Smooth muscle cell (in vitro differentiated cells): ENCODE measurements around the gene MCF2L2. TPM values are rescaled to one million over a fixed set of nuclear protein-coding genes. Genes with fewer than 3 reads are reported as not detected.

Source experiments
- DNase-seq: peaks from one replicate; lab custom pipeline; 2025; ENCODE audit not compliant: unreplicated experiment; lab: John Stamatoyannopoulos, UW
- H2AFZ ChIP-seq: fragments of 200-600 bp; sonication (generic); 2 replicates; pipeline ENCODE4 v1.6.0; 2016; ENCODE audit warnings: antibody characterized with exemption, low read depth, mild to moderate bottlenecking
- H3F3A ChIP-seq: fragments of 200-600 bp; sonication (generic); 2 replicates; pipeline ENCODE4 v1.6.0; 2017; ENCODE audit warnings: antibody characterized with exemption, low read depth
- H3K27ac ChIP-seq: fragments of 200-600 bp; sonication (generic); 2 replicates; pipeline ENCODE4 v1.5.1; 2016; ENCODE audit warnings: low read depth, mild to moderate bottlenecking
- H3K27me3 ChIP-seq: fragments of 200-600 bp; sonication (generic); 2 replicates; pipeline ENCODE4 v1.6.1; 2016; ENCODE audit warnings: low read depth, mild to moderate bottlenecking
- H3K36me3 ChIP-seq: fragments of 200-600 bp; sonication (generic); 2 replicates; pipeline ENCODE4 v1.5.1; 2016; ENCODE audit warnings: low read depth
- H3K4me1 ChIP-seq: fragments of 200-600 bp; sonication (generic); 2 replicates; pipeline ENCODE4 v1.5.1; 2016; ENCODE audit warnings: low read depth
- H3K4me2 ChIP-seq: fragments of 200-600 bp; sonication (generic); 2 replicates; pipeline ENCODE4 v1.6.0; 2016; ENCODE audit warnings: mild to moderate bottlenecking
- H3K4me3 ChIP-seq: fragments of 200-600 bp; sonication (generic); 2 replicates; pipeline ENCODE4 v1.5.1; 2016; ENCODE audit warnings: mild to moderate bottlenecking
- H3K79me2 ChIP-seq: fragments of 200-600 bp; sonication (generic); 2 replicates; pipeline ENCODE4 v1.6.0; 2016; ENCODE audit warnings: low read depth, mild to moderate bottlenecking
- H3K9ac ChIP-seq: fragments of 200-600 bp; sonication (generic); 2 replicates; pipeline ENCODE4 v1.6.0; 2016; ENCODE audit warnings: low read depth
- H3K9me3 ChIP-seq: fragments of 200-600 bp; sonication (generic); replicated peaks from 2 replicates; pipeline ENCODE4 v1.5.1; 2016; ENCODE audit warnings: low read depth
- H4K20me1 ChIP-seq: fragments of 200-600 bp; sonication (generic); 2 replicates; pipeline ENCODE4 v1.6.0; 2016; ENCODE audit warnings: low read depth
- WGBS: methylation state at CpG from one replicate; pipeline ENCODE4 v1.1.7; 2016; ENCODE audit warnings: low lambda C conversion rate; 5-methylcytosine and 5-hydroxymethylcytosine counted together
- polyA plus RNA-seq: library from polyadenylated mRNA; unstranded; fragments of >200 nt; fragmentation: Nextera tagmentation; extraction: Ambion mirVana; gene quantifications from 2 replicates; pipeline ENCODE4 v1.2.1, GENCODE V29; 2016
- total RNA-seq: library from RNA; depleted of rRNA; stranded (reverse); fragments of >200 nt; gene quantifications from 2 replicates; pipeline ENCODE4 v1.2.3, GENCODE V29; 2014
- TF ChIP-seq, protein P1 (sequence below): fragments of 200-600 bp; sonication (generic); IDR thresholded peaks from 2 replicates; pipeline ENCODE4 v1.5.1; 2017; ENCODE audit warnings: borderline replicate concordance, mild to moderate bottlenecking, antibody characterized with exemption; ENCODE audit not compliant: insufficient read depth, poor library complexity, severe bottlenecking

Gene MCF2L2
- total and polyA plus RNA-seq, 2 experiments from 2014 or later: 0.09 TPM; not detected in 1

DNA sequence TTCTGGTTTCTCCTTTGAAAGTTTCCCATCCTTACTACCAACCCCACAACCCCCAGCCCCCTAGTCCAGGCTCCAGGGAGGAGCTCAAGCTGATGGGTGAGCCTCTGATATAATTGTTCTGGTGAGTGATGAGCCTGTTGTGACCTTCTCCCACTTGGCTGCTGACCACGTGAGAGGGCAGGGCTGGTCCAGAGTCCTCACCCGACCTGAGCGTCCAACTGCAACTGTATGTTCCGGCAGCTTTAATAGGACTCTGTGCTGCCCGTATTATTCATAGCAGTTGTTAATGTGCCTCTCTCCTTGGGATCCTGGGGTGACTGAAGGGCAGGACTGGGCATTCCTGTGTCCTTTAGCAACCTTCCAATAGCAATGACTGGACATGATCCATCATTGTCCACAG, 119.1 kb downstream of the MCF2L2 start:
- Histone ChIP-seq H3F3A (peaks cover 11% of the 10 kb centered on the region), H4K20me1 (no peaks in the 10 kb centered on the region), H3K27ac (no peak overlapping the region), H3K27me3 (no peaks in the 10 kb centered on the region), H3K4me1 (no peaks in the 10 kb centered on the region), H3K79me2 (no peaks in the 10 kb centered on the region), H3K4me3 (no peak overlapping the region), H3K9me3 (no peaks in the 10 kb centered on the region), H3K4me2 (no peak overlapping the region), H2AFZ (no peak overlapping the region), H3K9ac (no peak overlapping the region), H3K36me3 (no peaks in the 10 kb centered on the region)
- DNase-seq: no peak
- WGBS: 92% methylated on average over 5 of the region's 5 CpGs
- TF ChIP-seq, protein P1, sequence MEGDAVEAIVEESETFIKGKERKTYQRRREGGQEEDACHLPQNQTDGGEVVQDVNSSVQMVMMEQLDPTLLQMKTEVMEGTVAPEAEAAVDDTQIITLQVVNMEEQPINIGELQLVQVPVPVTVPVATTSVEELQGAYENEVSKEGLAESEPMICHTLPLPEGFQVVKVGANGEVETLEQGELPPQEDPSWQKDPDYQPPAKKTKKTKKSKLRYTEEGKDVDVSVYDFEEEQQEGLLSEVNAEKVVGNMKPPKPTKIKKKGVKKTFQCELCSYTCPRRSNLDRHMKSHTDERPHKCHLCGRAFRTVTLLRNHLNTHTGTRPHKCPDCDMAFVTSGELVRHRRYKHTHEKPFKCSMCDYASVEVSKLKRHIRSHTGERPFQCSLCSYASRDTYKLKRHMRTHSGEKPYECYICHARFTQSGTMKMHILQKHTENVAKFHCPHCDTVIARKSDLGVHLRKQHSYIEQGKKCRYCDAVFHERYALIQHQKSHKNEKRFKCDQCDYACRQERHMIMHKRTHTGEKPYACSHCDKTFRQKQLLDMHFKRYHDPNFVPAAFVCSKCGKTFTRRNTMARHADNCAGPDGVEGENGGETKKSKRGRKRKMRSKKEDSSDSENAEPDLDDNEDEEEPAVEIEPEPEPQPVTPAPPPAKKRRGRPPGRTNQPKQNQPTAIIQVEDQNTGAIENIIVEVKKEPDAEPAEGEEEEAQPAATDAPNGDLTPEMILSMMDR: no peak

DNA sequence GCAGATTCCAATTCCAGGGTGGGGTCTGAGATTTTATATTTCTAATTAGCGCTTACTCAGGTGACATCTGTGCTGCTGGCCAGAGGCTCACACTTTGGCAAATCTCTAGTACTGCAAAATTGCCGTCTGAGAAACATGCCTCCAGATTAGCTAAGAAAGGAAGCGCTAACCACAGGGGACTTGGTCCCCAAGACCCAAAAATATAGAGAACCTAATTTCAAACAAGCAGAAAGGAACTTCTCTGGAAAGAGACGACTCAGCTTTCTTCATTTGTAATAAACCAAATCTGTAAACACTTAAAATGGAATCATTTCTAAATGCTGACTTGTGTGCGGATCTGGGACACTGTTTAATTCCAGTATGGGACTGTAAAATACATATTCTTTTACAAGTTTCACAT, 119.7 kb downstream of the MCF2L2 start:
- no peak overlapping the region for H3K9ac ChIP-seq
- no peaks in the 10 kb centered on the region for H3K79me2 ChIP-seq
- H3K4me2 ChIP-seq: no peak overlapping the region
- no peaks in the 10 kb centered on the region for H3K4me1 ChIP-seq
- H3K36me3 ChIP-seq: no peaks in the 10 kb centered on the region
- TF ChIP-seq, protein P1: no peak
- no peaks in the 10 kb centered on the region for H3K9me3 ChIP-seq
- peaks cover 11% of the 10 kb centered on the region for H3F3A ChIP-seq
- DNase-seq: no peak
- H3K27ac ChIP-seq: no peak overlapping the region
- H2AFZ ChIP-seq: no peak overlapping the region
- H3K27me3 ChIP-seq: no peaks in the 10 kb centered on the region
- 82% methylated on average over 5 of the region's 5 CpGs for WGBS
- H3K4me3 ChIP-seq: no peak overlapping the region
- H4K20me1 ChIP-seq: no peaks in the 10 kb centered on the region

DNA sequence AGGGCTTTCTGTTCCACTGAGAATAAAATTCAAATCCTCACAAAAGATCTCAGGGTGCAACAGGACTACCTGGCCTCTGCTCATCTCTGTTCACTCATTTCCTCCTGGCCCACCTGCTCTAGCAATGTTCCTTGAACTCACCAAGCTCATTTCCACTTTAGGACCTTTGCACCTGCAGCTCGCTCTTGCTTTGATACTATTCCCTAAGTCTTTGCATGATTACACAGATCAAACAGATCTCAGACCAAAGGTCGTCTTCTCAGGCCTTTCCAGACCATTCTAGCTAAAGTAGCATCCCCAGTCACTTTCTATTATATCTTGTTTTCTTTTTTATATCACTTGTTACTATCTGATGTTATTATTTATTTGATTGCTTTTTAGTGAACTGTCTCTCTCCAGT, 120.7 kb downstream of the MCF2L2 start:
- TF ChIP-seq, protein P1: no peak
- Histone ChIP-seq H3K9ac (no peak overlapping the region), H2AFZ (no peak overlapping the region), H3K36me3 (no peaks in the 10 kb centered on the region), H3K79me2 (no peaks in the 10 kb centered on the region), H3K4me2 (no peak overlapping the region), H3K4me1 (no peaks in the 10 kb centered on the region), H4K20me1 (no peaks in the 10 kb centered on the region), H3K9me3 (no peaks in the 10 kb centered on the region), H3F3A (peaks cover 11% of the 10 kb centered on the region), H3K27me3 (no peaks in the 10 kb centered on the region), H3K4me3 (no peak overlapping the region), H3K27ac (no peak overlapping the region)
- WGBS: 98% methylated on average over 2 of the region's 2 CpGs
- DNase-seq: no peak

DNA sequence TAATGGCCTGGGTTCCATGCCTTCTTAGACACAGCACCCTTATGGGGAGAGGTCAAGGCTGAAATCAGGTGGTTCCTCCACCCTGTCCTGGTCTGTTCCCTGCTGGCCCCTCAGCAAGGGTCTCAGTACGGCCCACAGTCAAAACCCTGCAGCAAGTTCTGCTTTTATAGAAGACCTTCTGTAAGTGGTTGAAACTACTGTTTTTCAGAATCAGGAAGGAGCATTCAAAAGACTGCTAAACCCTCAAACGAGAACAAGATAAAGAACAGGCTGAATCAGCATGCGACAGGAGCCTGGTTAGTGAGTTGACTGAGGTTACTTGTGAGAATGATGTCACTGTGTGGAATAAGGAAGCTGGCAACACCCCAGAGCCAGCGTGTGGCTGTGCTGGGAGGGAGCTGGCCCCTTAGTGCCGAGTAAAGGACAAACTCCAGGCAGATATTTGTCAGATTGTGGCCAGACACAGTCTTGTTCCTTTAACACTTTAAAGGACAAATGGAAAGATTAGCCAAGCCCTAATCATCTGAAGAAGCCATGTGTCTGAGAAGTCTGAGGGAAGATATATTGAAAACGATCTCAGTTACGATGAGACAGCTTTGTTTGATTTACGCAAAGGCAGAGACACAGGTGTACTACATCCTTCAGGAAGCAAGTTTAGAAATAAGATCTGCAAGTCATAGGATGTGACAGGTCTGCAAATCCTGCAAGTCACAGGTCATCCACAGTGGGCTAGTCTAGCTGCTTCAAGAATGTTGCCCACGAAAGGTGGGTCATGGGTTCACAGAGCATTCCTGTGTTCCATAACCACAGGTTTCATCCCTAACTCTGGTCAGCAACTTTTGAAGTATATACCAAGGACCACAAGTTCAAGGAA, 121.4 kb downstream of the MCF2L2 start:
- peak overlapping the region; percentile 72 for H3K27ac ChIP-seq
- H3K4me1 ChIP-seq: no peaks in the 10 kb centered on the region
- peak overlapping the region; percentile 72 for H3K4me2 ChIP-seq
- peak; percentile 18 for DNase-seq
- H3F3A ChIP-seq: peaks cover 11% of the 10 kb centered on the region
- H3K36me3 ChIP-seq: no peaks in the 10 kb centered on the region
- WGBS: 15% methylated on average over 9 of the region's 9 CpGs
- H3K4me3 ChIP-seq: no peak overlapping the region
- H3K79me2 ChIP-seq: no peaks in the 10 kb centered on the region
- TF ChIP-seq, protein P1: no peak
- H3K27me3 ChIP-seq: no peaks in the 10 kb centered on the region
- H2AFZ ChIP-seq: no peak overlapping the region
- no peaks in the 10 kb centered on the region for H4K20me1 ChIP-seq
- H3K9me3 ChIP-seq: no peaks in the 10 kb centered on the region
- peak overlapping the region; percentile 64 for H3K9ac ChIP-seq
